ENCODE results near the gene IGSF11.
"Not testable (repeated sequence)": the region's sequence is repeated elsewhere in the genome, so short reads cannot be mapped to it uniquely, and the experiment has no call there.

The IGSF11 gene

GRCh38 chr3:118859950-118860349, 174.7 kb downstream of the IGSF11 start:
- DNase-seq: no peak

- DNase-seq: not testable (repeated sequence)
These were observed 183.0 kb downstream of the IGSF11 start for GRCh38 chr3:118851466-118852193.

DNA sequence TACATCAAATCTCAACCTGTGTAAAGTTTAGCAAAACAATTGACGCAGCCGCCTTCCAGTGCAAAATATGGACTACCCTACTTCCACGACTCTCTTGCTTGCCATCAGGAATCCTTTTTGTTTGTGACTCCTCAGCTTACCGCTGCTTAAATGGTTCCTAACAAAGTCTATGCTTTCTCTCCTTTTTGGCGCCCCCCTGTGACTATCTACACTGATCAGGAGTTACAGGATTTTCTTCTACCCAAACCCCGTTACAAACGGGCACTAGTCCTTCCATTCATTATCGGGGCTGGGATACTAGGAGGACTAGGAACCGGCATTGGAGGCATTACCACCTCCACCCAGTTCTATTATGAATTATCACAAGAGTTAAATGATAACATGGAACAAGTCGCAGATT, 184.0 kb downstream of the IGSF11 start:
- no peak for DNase-seq
